ENCODE measurements around the gene WDR1.

WDR1 gene, protein sequence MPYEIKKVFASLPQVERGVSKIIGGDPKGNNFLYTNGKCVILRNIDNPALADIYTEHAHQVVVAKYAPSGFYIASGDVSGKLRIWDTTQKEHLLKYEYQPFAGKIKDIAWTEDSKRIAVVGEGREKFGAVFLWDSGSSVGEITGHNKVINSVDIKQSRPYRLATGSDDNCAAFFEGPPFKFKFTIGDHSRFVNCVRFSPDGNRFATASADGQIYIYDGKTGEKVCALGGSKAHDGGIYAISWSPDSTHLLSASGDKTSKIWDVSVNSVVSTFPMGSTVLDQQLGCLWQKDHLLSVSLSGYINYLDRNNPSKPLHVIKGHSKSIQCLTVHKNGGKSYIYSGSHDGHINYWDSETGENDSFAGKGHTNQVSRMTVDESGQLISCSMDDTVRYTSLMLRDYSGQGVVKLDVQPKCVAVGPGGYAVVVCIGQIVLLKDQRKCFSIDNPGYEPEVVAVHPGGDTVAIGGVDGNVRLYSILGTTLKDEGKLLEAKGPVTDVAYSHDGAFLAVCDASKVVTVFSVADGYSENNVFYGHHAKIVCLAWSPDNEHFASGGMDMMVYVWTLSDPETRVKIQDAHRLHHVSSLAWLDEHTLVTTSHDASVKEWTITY

DNA sequence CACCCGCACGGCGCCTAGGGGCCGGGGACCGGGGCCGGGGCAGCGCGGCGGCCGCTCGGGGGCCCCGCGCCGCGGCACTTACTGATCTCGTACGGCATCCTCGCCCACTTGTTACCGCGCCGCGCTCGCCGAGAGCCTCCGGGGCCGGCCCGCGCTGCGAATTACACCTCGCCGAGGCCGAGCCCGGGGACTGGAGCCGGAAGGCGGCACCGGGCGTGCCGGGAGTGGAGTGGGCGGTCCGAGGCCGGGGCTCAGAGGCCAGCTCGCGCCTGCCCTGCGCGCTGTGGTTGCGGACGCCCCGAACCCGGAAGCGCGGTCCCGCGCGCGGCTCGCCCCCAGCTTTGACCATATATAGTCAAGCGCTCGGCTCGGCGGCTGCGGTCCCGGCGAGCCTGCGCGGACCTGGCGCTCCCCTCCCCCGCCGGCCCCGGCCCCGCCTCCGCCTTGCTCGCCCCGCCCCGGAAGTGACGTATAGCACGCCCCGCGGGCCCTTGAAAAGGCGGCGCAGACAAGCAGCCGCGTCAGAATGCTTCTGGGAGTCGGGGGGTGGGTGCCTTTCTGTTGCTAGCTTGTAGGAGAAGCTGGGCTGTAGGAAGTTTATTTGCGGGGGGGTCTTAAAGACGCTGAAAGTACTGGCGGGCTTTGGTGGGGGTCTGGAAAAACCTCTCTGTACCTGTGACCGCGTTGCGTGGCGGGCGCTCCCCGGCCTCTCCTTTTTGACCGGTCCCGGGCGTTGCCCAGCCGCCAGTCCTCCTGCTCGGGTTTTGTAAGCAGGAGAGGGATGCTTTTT is at the start of gene WDR1:
Gene WDR1, minus strand, starts transcription at position 231 of the 790 bp plus-strand sequence. Its CDS starts 133 bp downstream, at position 98.
- H3K4me3 ChIP-seq (ENCODE audit: low read depth, low read length) = peak within 1 kb of the TSS; percentile 78

- H3K4me3 ChIP-seq (ENCODE audit: low read depth, low read length) = no peak overlapping the region
Observed at GRCh38 chr4:10164877-10165283, 48.3 kb upstream of the WDR1 start.

- no peak overlapping the region for H3K4me3 ChIP-seq (ENCODE audit: low read depth, low read length)
Observed at GRCh38 chr4:10163296-10163695, 46.7 kb upstream of the WDR1 start.

DNA sequence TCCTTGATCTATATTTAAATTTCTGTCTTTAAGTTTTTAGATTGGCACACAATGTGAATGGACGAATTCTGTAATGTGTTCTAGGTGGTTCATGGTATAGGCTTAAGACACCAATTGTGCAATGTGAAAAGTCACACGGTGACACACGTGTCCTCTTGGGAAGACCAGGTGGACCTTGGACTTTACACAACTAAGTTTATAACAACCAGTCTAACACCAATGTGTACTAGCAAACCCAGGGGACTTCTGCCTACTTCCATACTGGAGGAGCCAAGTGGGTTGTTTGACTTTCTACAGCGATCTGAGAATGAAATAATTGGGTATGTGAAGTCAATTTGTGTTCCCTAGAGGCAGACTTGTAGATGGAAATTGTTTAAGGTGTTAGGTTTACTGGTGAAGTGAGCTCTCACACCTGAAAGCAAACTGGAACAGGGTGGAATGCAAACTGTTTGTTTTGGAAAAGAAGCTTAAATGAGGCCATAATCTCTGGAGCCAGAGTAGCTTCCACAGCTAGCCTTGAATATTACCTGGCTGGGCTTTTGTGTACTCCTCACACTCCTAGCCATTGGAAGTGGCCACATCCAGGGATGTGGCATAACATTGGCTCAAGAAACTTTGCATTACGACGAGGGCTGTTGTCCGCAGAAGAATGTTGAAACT is 45.9 kb upstream of the WDR1 start:
- H3K4me3 ChIP-seq (ENCODE audit: low read depth, low read length) = no peak overlapping the region

DNA sequence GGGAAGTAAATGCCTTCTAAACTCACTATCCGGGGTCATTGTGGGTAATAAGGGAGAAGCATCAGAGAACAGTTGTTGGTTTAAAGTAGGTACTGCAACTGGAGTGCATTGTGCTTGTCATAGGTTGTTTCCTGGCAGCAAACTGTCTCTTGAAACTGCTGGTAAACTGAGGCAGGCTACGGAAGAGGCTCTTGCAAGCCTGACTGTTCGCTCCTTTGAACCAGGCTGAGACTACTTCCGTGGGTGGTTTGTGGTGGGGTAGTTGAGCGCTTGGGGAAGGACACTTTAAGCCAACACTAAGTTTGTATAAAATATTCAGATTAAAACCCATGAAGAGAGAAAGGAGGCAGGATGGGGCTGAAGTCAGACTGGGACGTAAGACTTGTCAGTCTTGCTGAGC is 45.2 kb upstream of the WDR1 start:
- H3K4me3 ChIP-seq (ENCODE audit: low read depth, low read length) = no peak overlapping the region

DNA sequence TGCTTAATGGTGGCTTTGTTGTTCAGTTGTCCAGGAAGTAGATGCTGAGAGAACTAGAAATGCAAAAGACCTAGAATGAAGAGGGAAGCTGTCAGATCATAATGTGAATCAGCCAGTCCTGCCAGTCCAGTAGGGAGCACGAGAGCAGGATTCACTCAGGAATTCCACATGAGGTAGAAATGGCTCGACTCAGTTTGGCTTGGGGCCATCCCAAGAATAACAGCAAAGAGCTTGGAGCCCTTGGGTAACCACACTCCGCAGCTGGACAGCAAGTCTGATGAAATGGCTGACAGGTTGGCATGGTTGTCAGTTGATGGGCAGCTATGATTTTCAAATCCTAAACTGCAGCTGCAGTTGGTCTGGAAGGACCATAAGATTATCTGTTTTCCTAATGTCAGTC is 44.5 kb upstream of the WDR1 start:
- H3K4me3 ChIP-seq (ENCODE audit: low read depth, low read length) = no peak overlapping the region

- no peak overlapping the region for H3K4me3 ChIP-seq (ENCODE audit: low read depth, low read length)
Observed at GRCh38 chr4:10160281-10160856, 43.8 kb upstream of the WDR1 start.

DNA sequence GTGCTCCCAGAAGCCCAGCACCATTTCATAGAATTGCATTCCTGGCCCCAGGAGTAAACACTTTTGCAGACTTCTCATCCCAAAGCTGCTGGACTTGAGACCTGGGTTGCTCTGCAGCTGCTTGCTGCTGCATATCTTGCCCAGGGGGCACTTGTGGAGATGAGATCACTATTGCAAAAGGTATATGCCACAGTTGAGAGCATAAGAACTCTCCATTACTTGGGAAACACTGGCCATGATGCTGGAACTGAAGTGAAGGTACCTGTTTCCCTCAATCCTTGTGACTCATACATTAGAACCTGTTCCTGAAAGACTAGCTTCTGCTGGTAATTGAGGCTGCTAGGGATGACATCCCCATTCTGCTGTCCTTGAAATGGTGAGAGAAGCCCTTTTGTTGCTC is 43.1 kb upstream of the WDR1 start:
- no peak overlapping the region for H3K4me3 ChIP-seq (ENCODE audit: low read depth, low read length)

GRCh38 chr4:10158333-10158942 is 41.8 kb upstream of the WDR1 start:
- no peak overlapping the region for H3K4me3 ChIP-seq (ENCODE audit: low read depth, low read length)

- H3K4me3 ChIP-seq (ENCODE audit: low read depth, low read length) = no peak overlapping the region
Observed at GRCh38 chr4:10157478-10158332, 41.1 kb upstream of the WDR1 start.

DNA sequence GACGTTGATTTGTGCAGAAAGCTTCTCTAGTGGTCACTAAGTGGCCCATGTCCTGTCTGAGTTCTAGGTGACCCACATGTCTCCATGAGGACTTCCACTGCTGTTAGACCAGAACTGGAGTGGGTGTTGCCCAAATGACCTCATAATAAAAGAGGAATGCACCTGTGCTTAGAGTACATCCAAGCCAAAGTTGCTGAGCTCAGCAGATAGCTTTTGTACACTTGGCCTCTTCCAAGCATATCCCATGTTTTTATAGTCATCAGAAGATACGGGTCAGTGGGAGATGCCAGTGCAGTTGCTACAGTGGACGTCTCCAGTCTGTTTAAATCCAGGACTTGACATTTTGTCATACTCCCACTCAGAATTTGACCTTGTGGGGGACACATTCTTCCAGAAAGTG is 37.6 kb upstream of the WDR1 start:
- H3K4me3 ChIP-seq (ENCODE audit: low read depth, low read length) = no peak overlapping the region

DNA sequence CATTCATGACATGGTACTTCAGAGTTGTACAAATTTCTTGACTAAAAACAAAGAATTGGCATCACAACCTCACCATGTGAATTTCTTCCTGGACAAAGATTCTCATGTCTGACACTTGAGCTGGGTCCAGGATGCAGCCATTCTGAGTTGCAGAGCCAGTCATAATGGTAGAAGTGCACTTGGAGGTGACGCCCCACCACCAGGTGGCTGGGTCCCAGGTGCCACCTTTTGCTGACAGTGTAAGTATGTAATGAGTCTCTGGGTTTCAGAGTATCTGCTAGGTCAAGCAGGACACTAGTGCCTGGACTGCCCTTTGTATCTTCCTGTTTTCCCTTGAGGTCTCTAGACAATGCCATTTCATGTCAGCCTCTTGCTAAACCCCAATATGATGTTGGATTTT is 36.6 kb upstream of the WDR1 start:
- no peak overlapping the region for H3K4me3 ChIP-seq (ENCODE audit: low read depth, low read length)

- no peak overlapping the region for H3K4me3 ChIP-seq (ENCODE audit: low read depth, low read length)
Observed at GRCh38 chr4:10151182-10151581, 34.6 kb upstream of the WDR1 start.

- no peak overlapping the region for H3K4me3 ChIP-seq (ENCODE audit: low read depth, low read length)
Observed at GRCh38 chr4:10144966-10145365, 28.4 kb upstream of the WDR1 start.

- H3K4me3 ChIP-seq (ENCODE audit: low read depth, low read length) = no peak overlapping the region
Observed at GRCh38 chr4:10144479-10144878, 27.9 kb upstream of the WDR1 start.

GRCh38 chr4:10143171-10143570 is 26.6 kb upstream of the WDR1 start:
- H3K4me3 ChIP-seq (ENCODE audit: low read depth, low read length) = no peak overlapping the region

GRCh38 chr4:10140866-10141759 is 24.5 kb upstream of the WDR1 start:
- no peak overlapping the region for H3K4me3 ChIP-seq (ENCODE audit: low read depth, low read length)

- H3K4me3 ChIP-seq (ENCODE audit: low read depth, low read length) = no peak overlapping the region
Observed at GRCh38 chr4:10139518-10139917, 22.9 kb upstream of the WDR1 start.

GRCh38 chr4:10135260-10135659 is 18.7 kb upstream of the WDR1 start:
- H3K4me3 ChIP-seq (ENCODE audit: low read depth, low read length) = no peak overlapping the region
